Activated T-cell treated with anti-CD3 and anti-CD28 coated beads, Interleukin-2, amount 50 U/mL, for 24 hours (primary cell): ENCODE results near the gene SPIRE2.
A peak's percentile ranks its signal among the peaks of the same experiment; 100 is the strongest.

Experiments
- DNase-seq: peaks from one replicate; pipeline ENCODE4 v3.0.0-alpha.2; 2020
- H3K27ac Mint-ChIP-seq: 2 replicates; pipeline ENCODE4 v1.8.0; 2020; ENCODE audit warnings: mild to moderate bottlenecking, mixed read lengths
- H3K27me3 Mint-ChIP-seq: 2 replicates; pipeline ENCODE4 v1.8.0; 2020; ENCODE audit warnings: mixed read lengths
- H3K36me3 Mint-ChIP-seq: 2 replicates; pipeline ENCODE4 v1.8.0; 2020; ENCODE audit warnings: low read depth, mixed read lengths
- H3K4me1 Mint-ChIP-seq: 2 replicates; pipeline ENCODE4 v1.8.0; 2020; ENCODE audit warnings: low read depth, mixed read lengths
- H3K4me3 Mint-ChIP-seq: 2 replicates; pipeline ENCODE4 v1.8.0; 2020; ENCODE audit warnings: mild to moderate bottlenecking, moderate library complexity, mixed read lengths
- H3K9me3 Mint-ChIP-seq: 2 replicates; pipeline ENCODE4 v1.8.0; 2020; ENCODE audit warnings: mixed read lengths

SPIRE2 gene

GRCh38 chr16:89842471-89843408 lies 14.5 kb downstream of the SPIRE2 start:
- Mint-ChIP-seq H3K36me3 (no peaks in the 10 kb centered on the region), H3K9me3 (no peaks in the 10 kb centered on the region), H3K27me3 (no peaks in the 10 kb centered on the region), H3K4me1 (peaks cover 23% of the 10 kb centered on the region), H3K4me3 (no peak overlapping the region), H3K27ac (no peak overlapping the region)
- no peak for DNase-seq

GRCh38 chr16:89843409-89844350 lies 15.4 kb downstream of the SPIRE2 start:
- H3K4me1 Mint-ChIP-seq = peaks cover 17% of the 10 kb centered on the region
- H3K36me3 Mint-ChIP-seq = no peaks in the 10 kb centered on the region
- H3K27me3 Mint-ChIP-seq = no peaks in the 10 kb centered on the region
- no peak overlapping the region for H3K27ac Mint-ChIP-seq
- H3K4me3 Mint-ChIP-seq = no peak overlapping the region
- DNase-seq = no peak
- no peaks in the 10 kb centered on the region for H3K9me3 Mint-ChIP-seq

DNA sequence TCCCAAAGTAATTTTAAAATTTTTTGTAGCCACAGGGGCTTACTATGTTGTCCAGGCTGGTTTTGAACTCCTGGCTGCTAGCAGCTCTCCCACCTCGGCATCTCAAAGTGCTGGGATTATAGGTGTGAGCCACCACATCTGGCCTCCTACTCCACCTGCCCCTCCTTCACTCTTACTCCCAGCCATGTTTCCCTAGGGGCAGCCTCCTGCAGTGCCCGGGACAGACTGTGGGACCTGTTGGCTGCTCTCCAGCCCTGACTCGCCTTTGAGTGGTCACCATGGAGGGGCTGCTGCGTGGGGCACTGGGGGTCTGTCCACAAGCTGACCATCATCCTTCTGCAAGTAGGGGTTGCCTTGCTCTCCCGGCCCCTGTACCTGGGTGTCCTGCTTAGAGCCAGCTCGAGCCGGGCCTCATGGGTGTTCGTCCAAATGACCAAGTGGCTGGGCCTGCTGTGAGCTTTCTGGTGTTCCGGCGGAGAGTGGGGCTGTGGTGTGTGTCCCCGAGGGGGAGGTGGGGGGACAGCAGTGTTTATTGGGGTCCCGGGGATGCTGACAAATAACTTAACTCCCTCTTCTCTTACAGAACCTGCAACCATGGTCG lies 16.6 kb downstream of the SPIRE2 start:
- Mint-ChIP-seq H3K36me3 (no peaks in the 10 kb centered on the region), H3K4me1 (peaks cover 12% of the 10 kb centered on the region), H3K27me3 (no peaks in the 10 kb centered on the region), H3K27ac (no peak overlapping the region), H3K4me3 (no peak overlapping the region), H3K9me3 (no peaks in the 10 kb centered on the region)
- DNase-seq = no peak

DNA sequence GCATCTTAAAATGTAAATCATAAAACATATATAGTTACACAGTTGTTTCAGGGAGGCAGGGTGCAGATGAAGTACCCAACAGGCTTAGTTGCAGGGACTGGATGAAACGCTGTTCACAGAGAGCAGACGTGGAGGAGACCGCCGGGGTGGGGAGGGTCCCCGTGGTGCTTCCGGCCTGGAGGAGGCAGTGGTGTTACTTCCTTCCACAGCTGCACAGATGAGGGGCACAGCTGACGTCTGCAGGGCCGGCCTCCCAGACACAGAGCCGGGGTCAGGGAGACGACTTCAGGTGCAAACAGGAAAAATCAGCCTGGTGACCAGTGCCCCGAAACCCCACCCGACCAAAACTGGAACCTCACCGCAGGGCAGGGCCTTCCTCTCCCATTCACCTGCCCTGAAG lies 17.1 kb downstream of the SPIRE2 start:
- no peaks in the 10 kb centered on the region for H3K36me3 Mint-ChIP-seq
- no peak overlapping the region for H3K27ac Mint-ChIP-seq
- DNase-seq = peak; percentile 38
- peaks cover 12% of the 10 kb centered on the region for H3K4me1 Mint-ChIP-seq
- H3K9me3 Mint-ChIP-seq = no peaks in the 10 kb centered on the region
- H3K4me3 Mint-ChIP-seq = no peak overlapping the region
- H3K27me3 Mint-ChIP-seq = no peaks in the 10 kb centered on the region

DNA sequence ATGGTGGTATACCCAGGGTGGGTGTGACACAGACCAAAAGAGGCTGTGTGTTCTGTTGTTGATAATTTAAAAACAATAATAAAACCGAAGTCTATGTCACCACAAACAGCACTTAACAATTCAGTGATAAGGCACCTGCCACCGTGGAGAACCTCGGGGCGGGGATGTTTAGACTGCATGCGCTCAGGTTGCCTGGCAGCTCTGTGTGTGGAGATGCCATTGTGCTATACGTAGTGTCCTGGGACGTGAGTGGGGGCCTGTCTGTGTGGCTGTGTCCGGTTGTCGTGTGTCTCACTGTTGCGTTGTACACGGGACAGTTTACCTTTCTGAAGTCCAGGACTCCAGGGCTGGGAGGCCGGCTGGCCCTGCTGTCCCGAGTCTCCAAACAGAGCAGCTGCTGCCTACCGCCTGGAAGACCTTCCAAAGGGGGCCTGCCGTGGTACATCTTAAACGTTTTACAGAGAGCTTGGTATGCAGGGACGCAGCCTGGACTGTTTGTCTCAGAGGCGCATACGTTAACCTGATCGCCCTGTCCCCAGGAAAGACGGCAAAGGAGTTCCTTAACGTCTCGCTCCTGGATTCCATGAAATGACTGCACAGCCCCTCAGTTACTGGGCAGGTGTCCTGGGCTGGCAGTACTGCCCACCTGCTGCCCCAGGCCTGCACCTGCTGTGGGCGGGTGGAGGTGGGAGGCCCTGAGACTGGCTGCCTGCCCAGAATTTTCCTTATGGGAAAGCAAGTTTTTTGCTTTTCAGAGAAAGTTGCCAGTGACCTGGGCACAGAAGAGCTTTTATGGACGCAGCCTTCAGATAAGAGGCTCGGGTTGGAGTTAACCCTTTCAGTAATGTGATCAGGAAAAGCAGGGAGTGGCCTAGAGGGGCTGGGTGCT lies 19.0 kb downstream of the SPIRE2 start:
- Mint-ChIP-seq H3K9me3 (no peaks in the 10 kb centered on the region), H3K36me3 (no peaks in the 10 kb centered on the region), H3K27ac (no peak overlapping the region), H3K4me1 (peaks cover 8% of the 10 kb centered on the region), H3K27me3 (no peaks in the 10 kb centered on the region), H3K4me3 (no peak overlapping the region)
- DNase-seq = no peak

DNA sequence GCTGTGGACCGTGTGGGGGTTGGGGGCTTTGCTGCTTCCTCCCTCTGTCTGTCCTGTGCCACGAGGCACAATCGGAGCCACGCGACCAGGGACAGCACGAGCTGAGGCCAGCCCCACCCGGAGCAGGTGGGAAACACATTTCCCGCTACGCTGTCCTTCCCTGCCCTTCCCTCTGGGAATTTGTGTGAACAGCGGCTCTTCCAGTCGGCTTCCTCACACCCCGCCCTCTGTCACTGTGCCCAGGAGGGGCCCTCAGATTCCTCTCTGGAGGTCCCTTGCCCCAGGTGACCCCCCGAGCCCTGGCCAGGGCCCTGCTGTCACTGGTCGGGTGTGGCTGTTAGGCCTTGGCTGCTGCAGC lies 19.6 kb downstream of the SPIRE2 start:
- Mint-ChIP-seq H3K27me3 (no peaks in the 10 kb centered on the region), H3K27ac (no peak overlapping the region), H3K36me3 (no peaks in the 10 kb centered on the region), H3K4me3 (no peak overlapping the region), H3K4me1 (peaks cover 8% of the 10 kb centered on the region), H3K9me3 (no peaks in the 10 kb centered on the region)
- DNase-seq = no peak

GRCh38 chr16:89848974-89849373 lies 20.7 kb downstream of the SPIRE2 start:
- peaks cover 8% of the 10 kb centered on the region for H3K4me1 Mint-ChIP-seq
- DNase-seq = no peak
- no peaks in the 10 kb centered on the region for H3K9me3 Mint-ChIP-seq
- H3K36me3 Mint-ChIP-seq = no peaks in the 10 kb centered on the region
- H3K27me3 Mint-ChIP-seq = no peaks in the 10 kb centered on the region
- H3K27ac Mint-ChIP-seq = no peak overlapping the region
- no peak overlapping the region for H3K4me3 Mint-ChIP-seq

DNA sequence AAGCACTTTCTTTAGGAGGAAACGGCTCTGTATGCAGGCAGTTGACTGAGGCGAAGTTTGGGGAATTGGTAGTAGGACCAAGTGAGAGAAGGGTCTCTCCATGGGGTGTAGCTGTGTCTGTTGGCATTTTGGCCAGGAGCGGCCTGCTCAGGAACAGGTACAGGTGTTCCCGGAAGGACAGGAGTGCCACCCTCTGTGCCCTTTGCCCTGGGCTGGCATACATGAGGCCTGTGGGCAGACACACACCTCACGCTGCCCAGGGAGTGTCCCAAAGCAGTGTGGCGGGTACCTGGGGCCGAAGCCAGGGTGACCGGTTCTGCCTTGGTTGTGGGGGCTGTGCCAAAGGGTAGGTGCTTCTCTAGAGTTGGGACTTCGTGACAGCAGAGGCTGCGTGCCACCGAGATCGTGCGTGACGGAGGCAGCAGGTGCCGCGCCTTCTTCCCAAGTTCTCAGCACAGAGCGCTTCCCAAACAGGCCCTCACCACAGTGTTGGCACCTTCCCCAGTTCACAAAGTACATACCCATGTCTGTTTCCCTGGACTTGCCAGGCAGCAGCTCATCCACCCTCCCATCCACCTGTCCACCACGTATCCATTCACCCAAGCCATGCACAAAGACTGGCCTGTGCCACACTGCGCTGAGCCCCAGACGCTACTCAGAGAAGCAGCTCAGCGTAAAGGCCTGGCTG lies 25.2 kb downstream of the SPIRE2 start:
- Mint-ChIP-seq H3K27ac (no peak overlapping the region), H3K27me3 (no peaks in the 10 kb centered on the region), H3K9me3 (no peaks in the 10 kb centered on the region), H3K36me3 (no peaks in the 10 kb centered on the region), H3K4me3 (no peak overlapping the region), H3K4me1 (no peaks in the 10 kb centered on the region)
- DNase-seq = no peak

- Mint-ChIP-seq H3K27ac (no peak overlapping the region), H3K27me3 (no peaks in the 10 kb centered on the region), H3K4me1 (peaks cover under 1% of the 10 kb centered on the region), H3K9me3 (no peaks in the 10 kb centered on the region), H3K4me3 (no peak overlapping the region), H3K36me3 (no peaks in the 10 kb centered on the region)
- DNase-seq = no peak
Observed at GRCh38 chr16:89855301-89855945, 27.1 kb downstream of the SPIRE2 start.

DNA sequence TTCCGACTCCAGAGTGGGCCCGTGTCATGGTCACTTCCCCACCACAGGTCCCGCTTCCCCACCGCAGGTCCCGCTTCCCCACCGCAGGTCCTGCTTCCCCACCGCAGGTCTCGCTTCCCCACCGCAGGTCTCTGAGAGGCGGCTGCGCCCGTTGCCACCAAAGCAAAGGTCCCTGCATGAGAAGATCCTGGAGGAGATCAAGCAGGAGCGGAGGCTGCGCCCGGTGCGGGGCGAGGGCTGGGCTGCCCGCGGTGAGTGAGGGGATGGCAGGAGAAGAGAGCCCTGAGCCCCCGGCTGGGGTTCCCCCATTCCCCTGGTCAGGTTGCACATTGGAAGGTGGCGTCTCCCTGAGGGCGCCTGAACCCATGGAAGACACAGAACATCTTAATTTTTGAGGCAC lies 27.7 kb downstream of the SPIRE2 start:
- no peak for DNase-seq
- Mint-ChIP-seq H3K9me3 (no peaks in the 10 kb centered on the region), H3K27me3 (no peaks in the 10 kb centered on the region), H3K27ac (no peak overlapping the region), H3K4me1 (peaks cover 5% of the 10 kb centered on the region), H3K36me3 (no peaks in the 10 kb centered on the region), H3K4me3 (no peak overlapping the region)

GRCh38 chr16:89858973-89859614 lies 30.8 kb downstream of the SPIRE2 start:
- DNase-seq = no peak
- H3K36me3 Mint-ChIP-seq = no peaks in the 10 kb centered on the region
- H3K9me3 Mint-ChIP-seq = no peaks in the 10 kb centered on the region
- H3K27me3 Mint-ChIP-seq = no peaks in the 10 kb centered on the region
- no peak overlapping the region for H3K27ac Mint-ChIP-seq
- H3K4me3 Mint-ChIP-seq = no peak overlapping the region
- H3K4me1 Mint-ChIP-seq = peaks cover 25% of the 10 kb centered on the region

DNA sequence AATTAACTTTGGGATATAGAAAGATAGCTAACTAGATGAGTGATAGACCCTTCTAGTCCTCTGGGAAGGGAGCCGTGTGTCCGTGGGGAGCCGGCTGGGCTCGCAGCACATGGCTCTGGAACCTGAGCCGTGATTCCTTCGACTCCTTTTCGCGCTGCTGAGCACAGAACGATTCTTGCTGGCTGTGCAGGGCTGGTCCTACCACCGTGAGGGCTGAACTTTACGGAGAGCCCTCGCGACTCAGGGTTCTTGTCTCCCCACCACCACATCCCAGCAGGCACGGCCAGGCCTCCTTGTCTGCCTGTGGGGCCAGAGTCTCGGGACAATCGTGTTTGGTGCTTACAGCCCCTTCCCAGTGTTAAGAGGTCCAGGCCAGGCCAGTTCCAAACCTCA lies 31.3 kb downstream of the SPIRE2 start:
- Mint-ChIP-seq H3K27me3 (no peaks in the 10 kb centered on the region), H3K9me3 (no peaks in the 10 kb centered on the region), H3K27ac (no peak overlapping the region), H3K4me1 (peaks cover 30% of the 10 kb centered on the region), H3K36me3 (no peaks in the 10 kb centered on the region), H3K4me3 (no peak overlapping the region)
- DNase-seq = no peak
